GM18519 (cell line): Measurements from ENCODE around the gene KRTAP10-12.

Experiments
- ATAC-seq: cut with Tn5 transposase; IDR thresholded peaks from one replicate; pipeline ENCODE4 v1.9.1; 2021; ENCODE audit warnings: mild to moderate bottlenecking, moderate library complexity; ENCODE audit not compliant: unreplicated experiment, low FRiP score

Gene KRTAP10-12

DNA sequence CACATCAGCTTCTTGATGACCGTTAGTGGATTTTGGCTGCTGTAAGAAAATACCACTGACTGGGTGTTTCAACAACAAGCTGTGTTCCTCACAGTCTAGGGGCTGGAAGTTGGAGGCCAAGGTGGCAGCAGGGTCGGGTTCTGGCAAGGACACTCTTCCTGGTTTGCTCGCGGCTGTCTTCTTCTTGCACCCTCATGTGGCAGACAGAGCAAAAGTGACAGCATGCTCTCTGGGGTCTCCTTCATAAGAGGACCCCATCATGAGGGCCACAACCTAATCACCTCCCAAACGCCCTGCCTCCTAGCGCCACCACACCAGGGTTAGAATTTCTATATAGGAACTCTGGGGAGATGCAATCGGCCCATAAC is 33.0 kb downstream of the KRTAP10-12 start:
- ATAC-seq = no peak

GRCh38 chr21:44730951-44731579 is 34.1 kb downstream of the KRTAP10-12 start:
- ATAC-seq = no peak

DNA sequence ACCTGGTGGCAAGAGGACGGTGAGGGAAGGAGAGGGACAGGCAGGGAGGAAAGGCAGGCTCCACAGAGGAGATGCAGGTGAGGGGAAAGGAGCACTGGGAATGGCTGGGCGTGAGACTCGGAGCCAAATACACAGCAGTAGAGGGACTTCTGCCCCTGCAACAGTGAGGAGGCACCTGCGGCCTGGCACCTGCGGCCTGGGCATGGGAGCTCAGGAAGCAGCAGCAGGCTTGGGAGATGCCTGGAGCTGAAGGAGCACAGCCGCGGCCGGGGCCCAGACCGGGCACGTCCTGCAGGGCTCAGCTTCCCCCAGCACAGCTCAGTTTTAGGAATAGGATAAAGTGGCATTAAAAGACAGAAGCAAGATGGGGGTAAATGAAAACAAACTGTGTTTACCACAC is 35.3 kb downstream of the KRTAP10-12 start:
- ATAC-seq = no peak

DNA sequence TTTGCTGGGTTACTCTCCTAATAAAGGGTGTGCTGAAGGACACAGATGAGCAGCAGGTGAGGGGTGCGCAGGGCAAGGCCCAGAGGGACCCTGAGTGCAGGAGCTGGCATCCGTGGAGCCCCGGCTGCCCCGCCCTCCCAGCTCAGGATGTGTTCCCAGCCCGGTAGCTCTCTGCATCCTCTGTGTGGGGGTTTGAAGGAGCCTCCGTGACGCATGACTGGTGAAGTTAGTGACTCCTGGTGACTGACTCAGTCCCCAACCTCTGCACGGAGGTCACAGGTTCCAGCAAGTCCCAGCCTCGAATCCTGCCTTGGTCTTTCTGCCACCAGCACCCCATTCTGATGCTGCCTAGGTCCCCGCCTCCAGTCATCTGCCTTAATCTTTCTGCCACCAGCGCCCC is 36.0 kb downstream of the KRTAP10-12 start:
- ATAC-seq = no peak

DNA sequence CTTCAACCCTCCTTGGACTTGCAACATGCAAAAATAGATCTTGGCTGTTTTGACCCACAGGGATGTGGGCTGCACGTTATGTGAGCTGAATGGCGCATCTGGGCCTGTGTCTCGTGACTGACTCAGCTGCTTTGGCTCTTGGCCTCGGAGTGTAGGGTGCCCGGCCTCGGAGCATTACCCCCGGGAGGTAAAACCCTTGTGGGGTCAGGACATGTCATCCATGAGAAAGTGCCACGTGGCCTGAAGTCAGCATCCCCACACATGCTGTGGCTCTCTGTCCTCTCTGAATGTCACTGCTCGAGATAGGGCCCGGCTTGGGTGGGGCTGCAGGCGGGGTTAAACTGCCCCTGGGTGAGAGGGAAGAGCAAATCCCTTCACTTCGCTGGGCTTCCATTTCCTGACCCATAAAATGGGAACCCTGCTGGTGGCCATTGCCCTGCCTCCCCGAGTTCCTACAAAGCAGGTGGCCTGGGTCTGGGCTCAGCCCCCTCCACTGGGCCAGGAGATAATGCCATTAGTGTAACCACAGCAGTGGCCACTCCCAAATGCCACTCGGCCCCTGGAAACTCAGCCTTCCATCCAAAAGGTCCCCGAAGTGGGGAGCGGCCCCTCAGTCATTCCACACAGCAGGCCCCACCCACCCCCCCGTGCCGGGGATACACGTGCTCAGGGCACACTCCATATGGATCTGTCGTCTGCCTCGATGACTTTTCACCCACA is 37.2 kb downstream of the KRTAP10-12 start:
- ATAC-seq = no peak

GRCh38 chr21:44734841-44735240 is 37.9 kb downstream of the KRTAP10-12 start:
- no peak for ATAC-seq

GRCh38 chr21:44735821-44736220 is 38.8 kb downstream of the KRTAP10-12 start:
- ATAC-seq = no peak

GRCh38 chr21:44736291-44737004 is 39.5 kb downstream of the KRTAP10-12 start:
- ATAC-seq = no peak

- no peak for ATAC-seq
Observed at GRCh38 chr21:44737706-44738354, 40.9 kb downstream of the KRTAP10-12 start.

- ATAC-seq = no peak
Observed at GRCh38 chr21:44738621-44739020, 41.6 kb downstream of the KRTAP10-12 start.

DNA sequence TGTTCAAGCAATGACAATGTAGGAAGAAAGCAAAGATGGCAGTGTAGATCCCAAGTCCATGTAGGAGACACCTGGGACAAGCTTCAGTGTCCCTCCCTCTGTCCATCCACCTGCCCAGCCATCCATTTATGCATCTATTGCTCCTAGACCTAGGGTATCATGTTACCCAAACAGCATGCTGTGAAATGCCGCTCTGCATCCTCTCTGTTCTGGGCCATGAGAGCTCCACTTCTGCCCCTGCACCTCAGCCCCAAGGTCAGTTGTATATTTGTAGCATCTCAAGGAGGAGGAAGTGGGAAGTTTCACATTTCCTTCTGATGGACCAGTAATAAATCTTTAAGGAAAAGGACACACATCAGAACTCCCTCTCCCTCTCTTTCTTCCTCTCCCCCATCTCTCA is 42.3 kb downstream of the KRTAP10-12 start:
- ATAC-seq = no peak

- ATAC-seq = no peak
Observed at GRCh38 chr21:44740742-44741141, 43.8 kb downstream of the KRTAP10-12 start.

DNA sequence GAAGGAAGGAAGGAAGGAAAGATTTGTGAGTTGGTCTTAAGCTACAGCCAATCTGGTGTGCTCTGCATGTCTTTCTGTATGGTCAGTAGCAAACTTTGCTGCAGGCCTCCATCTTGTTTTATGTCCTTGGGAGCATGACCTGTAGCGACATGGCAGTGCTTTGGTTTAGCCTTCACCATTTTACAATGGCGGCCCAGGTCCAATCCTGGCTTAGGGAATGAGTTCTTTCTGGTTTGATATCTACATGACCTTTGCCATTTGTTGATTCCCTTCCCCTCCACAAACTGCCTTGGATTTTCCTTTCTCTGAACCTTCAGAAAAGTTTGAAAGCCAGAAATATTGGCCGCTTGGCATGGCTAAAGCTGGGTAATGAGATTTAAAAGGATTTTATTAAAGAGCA is 44.9 kb downstream of the KRTAP10-12 start:
- ATAC-seq = no peak

DNA sequence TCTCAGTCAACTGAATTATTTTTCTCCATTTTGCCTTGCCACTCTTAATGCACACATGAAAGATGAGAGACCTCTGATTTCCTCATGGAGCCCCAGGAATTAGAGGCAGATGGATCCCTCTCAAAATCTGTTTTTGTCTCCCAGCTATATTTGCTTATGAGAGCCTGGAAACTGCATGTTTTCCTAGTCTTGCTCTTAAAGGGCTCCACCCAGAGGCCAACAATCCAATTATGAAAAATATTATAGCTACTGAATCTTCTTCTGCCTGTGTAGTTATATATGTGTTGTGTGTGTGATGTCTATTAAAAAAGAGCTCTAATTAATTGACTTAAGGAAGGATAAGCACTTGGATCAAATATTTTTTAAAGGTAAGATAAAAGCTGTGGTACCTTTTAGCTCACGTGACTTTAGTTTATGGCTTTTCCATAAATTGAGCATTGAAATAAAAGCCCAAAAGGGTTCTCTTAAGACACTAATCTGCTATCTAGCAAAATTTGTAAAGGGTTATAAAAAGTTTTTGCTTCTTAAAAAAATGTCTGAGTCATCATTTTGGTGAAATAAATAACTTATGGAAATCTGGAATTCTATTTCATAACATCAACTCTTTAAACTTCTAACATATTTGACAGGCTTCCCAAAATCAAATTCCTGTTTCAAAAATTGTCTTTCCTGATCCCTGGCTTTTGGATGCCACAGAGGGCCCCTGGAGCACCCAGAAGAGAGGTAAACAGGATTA is 45.6 kb downstream of the KRTAP10-12 start:
- ATAC-seq = no peak
